Measurements from ENCODE around the gene CPNE6.
A peak's percentile ranks its signal among the peaks of the same experiment; 100 is the strongest.
"Not testable (repeated sequence)": the region's sequence is repeated elsewhere in the genome, so short reads cannot be mapped to it uniquely, and the experiment has no call there.

Gene CPNE6

DNA sequence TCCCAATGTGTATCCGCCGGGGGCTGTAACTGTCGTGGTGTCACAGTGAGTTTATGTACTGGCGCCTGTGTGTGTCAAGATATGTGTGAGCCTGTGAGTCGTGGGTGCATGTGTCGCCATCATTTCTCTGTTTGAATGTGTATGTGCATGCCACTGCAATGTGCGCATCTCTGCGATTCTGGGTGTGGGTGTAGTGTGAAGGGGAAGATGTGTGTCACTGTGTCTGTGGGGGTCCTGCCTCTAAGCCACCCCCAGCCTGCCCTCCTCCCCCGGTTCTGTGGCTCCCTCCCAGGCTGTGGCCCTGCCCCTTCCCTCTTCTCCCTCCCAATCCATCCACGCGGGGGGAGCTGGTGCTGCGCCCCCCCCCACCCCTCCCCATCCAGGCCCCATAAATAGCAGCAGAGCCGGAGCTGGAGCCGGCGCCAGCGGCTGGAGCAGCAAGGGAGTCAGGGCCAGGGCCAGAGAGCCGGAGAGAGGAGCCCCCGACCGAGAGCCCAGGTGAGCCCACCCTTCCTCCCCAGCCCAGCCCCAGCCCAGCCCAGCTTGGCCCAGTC is at the start of gene CPNE6:
CPNE6 (plus strand) TSS at position 419 of the 554 bp plus-strand sequence. CDS start 1,375 bp downstream, outside the sequence.
- Histone ChIP-seq H3K4me1 (ENCODE audit: control insufficient read depth, insufficient read depth, low read length) (peaks cover 16% of the 10 kb centered on the region), H3K9me3 (ENCODE audit: control insufficient read depth in 2 of 2, low read length in 2 of 2) (no peaks in the 10 kb centered on the region), H3K4me3 (ENCODE audit: low read length in 2 of 2) (peak within 1 kb of the TSS in 1 of 2 donors; percentile 47), H3K27ac (ENCODE audit: low read length) (no peak within 1 kb of the TSS), H3K9ac (ENCODE audit: low read length in 2 of 2) (no peak within 1 kb of the TSS), H3K27me3 (ENCODE audit: control insufficient read depth in 1 of 2, insufficient read depth in 2 of 2, low read length in 2 of 2) (peaks cover 0 to 2% of the 10 kb centered on the region in 2 donors), H3K36me3 (ENCODE audit: control insufficient read depth in 2 of 2, insufficient read depth in 2 of 2, low read length in 2 of 2) (no peaks in the 10 kb centered on the region)

DNA sequence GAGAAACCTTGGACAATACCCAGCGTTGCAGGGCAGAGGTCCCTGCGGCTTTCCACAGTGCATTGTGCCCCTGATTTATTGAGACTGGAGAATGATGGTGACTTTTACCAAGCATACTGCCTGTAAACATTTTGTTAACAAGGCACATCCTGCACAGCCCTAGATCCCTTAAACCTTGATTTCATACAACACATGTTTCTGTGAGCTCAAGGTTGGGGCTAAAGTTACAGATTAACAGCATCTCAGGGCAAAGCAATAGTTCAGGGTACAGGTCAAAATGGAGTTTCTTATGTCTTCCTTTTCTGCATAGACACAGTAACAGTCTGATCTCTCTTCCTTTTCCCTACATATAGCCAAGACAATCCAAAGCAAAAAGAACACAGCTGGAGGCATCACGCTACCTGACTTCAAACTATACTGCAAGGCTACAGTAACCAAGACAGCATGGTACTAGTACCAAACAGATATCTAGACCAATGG is 46.4 kb upstream of the CPNE6 start:
- not testable (repeated sequence) for H3K27ac ChIP-seq (ENCODE audit: low read length); H3K36me3 ChIP-seq (ENCODE audit: control insufficient read depth in 2 of 2, insufficient read depth in 2 of 2, low read length in 2 of 2); H3K4me3 ChIP-seq (ENCODE audit: low read length in 2 of 2); H3K9me3 ChIP-seq (ENCODE audit: control insufficient read depth in 2 of 2, low read length in 2 of 2); H3K27me3 ChIP-seq (ENCODE audit: control insufficient read depth in 1 of 2, insufficient read depth in 2 of 2, low read length in 2 of 2); H3K9ac ChIP-seq (ENCODE audit: low read length in 2 of 2); H3K4me1 ChIP-seq (ENCODE audit: control insufficient read depth, insufficient read depth, low read length)

DNA sequence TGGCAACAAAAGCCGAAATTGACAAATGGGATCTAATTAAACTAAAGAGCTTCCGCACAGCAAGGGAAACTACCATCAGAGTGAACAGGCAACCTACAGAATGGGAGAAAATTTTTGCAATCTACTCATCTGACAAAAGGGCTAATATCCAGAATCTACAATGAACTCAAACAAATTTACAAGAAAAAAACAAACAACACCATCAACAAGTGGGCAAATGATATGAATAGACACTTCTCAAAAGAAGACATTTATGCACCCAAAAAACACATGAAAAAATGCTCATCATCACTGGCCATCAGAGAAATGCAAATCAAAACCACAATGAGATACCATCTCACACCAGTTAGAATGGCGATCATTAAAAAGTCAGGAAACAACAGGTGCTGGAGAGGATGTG is 41.7 kb upstream of the CPNE6 start:
- not testable (repeated sequence) for H3K9ac ChIP-seq (ENCODE audit: low read length in 2 of 2); H3K4me3 ChIP-seq (ENCODE audit: low read length in 2 of 2); H3K9me3 ChIP-seq (ENCODE audit: control insufficient read depth in 2 of 2, low read length in 2 of 2); H3K27ac ChIP-seq (ENCODE audit: low read length); H3K27me3 ChIP-seq (ENCODE audit: control insufficient read depth in 1 of 2, insufficient read depth in 2 of 2, low read length in 2 of 2); H3K4me1 ChIP-seq (ENCODE audit: control insufficient read depth, insufficient read depth, low read length); H3K36me3 ChIP-seq (ENCODE audit: control insufficient read depth in 2 of 2, insufficient read depth in 2 of 2, low read length in 2 of 2)

DNA sequence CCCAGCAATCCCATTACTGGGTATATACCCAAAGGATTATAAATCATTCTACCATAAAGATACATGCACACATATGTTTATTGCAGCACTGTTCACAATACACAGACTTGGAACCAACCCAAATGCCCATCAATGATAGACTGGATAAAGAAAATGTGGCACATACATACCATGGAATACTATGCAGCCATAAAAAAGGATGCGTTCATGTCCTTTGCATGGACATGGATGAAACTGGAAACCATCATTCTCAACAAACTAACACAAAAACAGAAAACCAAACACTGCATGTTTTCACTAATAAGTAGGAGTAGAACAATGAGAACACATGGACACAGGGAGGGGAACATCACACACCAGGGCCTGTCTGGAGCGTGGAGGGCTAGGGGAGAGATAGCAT is 40.0 kb upstream of the CPNE6 start:
- not testable (repeated sequence) for H3K4me1 ChIP-seq (ENCODE audit: control insufficient read depth, insufficient read depth, low read length); H3K27me3 ChIP-seq (ENCODE audit: control insufficient read depth in 1 of 2, insufficient read depth in 2 of 2, low read length in 2 of 2); H3K4me3 ChIP-seq (ENCODE audit: low read length in 2 of 2); H3K9me3 ChIP-seq (ENCODE audit: control insufficient read depth in 2 of 2, low read length in 2 of 2); H3K27ac ChIP-seq (ENCODE audit: low read length); H3K36me3 ChIP-seq (ENCODE audit: control insufficient read depth in 2 of 2, insufficient read depth in 2 of 2, low read length in 2 of 2); H3K9ac ChIP-seq (ENCODE audit: low read length in 2 of 2)

DNA sequence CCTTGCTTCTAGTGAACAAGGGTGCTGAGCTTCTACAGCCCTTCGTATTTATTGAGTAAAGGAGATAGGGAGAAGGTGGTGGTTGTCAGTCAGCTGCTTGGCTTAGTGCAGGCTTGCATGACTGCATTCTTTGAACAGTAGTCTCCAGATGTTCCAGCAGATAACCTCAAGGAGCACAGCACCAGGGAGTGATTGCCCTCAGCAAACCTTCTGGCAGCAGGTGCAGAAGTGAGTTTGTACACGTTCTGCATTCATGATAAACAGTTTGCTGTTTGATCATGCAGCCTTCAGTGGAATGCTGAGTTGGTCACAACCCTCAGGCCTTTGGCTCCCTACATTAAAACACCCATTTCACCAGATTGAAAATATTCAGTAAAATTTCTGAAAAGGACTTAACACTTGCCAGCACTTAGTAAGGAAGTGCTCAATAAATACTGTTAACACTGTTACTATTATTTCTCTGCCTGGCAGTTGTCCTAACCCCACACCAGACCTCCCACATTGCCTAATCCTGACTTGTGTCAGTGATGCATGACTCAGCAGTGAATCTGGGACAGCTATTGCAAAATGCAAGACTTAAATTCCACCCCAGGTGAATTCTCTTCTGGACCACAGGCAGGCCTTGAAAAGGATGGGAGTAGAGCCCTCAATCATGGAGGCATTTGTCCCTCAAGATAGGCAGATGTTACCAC is 38.5 kb upstream of the CPNE6 start:
- Histone ChIP-seq H3K27ac (ENCODE audit: low read length) (no peak overlapping the region), H3K4me3 (ENCODE audit: low read length in 2 of 2) (no peak overlapping the region), H3K4me1 (ENCODE audit: control insufficient read depth, insufficient read depth, low read length) (peaks cover 5% of the 10 kb centered on the region), H3K9me3 (ENCODE audit: control insufficient read depth in 2 of 2, low read length in 2 of 2) (no peaks in the 10 kb centered on the region), H3K9ac (ENCODE audit: low read length in 2 of 2) (no peak overlapping the region), H3K36me3 (ENCODE audit: control insufficient read depth in 2 of 2, insufficient read depth in 2 of 2, low read length in 2 of 2) (no peaks in the 10 kb centered on the region), H3K27me3 (ENCODE audit: control insufficient read depth in 1 of 2, insufficient read depth in 2 of 2, low read length in 2 of 2) (no peaks in the 10 kb centered on the region)

DNA sequence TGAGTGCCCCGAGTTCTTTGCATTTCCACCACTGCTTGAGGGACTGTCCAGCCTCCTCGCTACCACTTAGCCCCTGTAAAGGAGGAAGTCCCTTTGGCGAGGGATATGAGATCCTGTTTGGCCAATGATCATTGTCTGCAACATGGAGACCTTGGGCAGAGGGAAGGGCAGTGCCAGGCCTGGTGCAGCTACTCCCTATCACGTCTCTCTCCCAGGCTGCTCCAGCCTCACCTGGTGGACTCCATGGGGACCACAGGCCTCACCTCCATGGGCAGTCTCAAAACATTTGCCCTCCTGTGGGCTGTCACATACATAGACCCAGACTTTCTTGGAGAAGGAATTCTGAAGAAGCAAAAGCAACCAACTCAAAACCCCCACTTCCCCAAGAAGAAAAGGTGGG is 35.6 kb upstream of the CPNE6 start:
- not testable (repeated sequence) for H3K9ac ChIP-seq (ENCODE audit: low read length in 2 of 2); H3K27me3 ChIP-seq (ENCODE audit: control insufficient read depth in 1 of 2, insufficient read depth in 2 of 2, low read length in 2 of 2); H3K36me3 ChIP-seq (ENCODE audit: control insufficient read depth in 2 of 2, insufficient read depth in 2 of 2, low read length in 2 of 2); H3K4me1 ChIP-seq (ENCODE audit: control insufficient read depth, insufficient read depth, low read length); H3K9me3 ChIP-seq (ENCODE audit: control insufficient read depth in 2 of 2, low read length in 2 of 2)
- peak overlapping the region; percentile 87 for H3K27ac ChIP-seq (ENCODE audit: low read length)
- peak overlapping the region; percentile 74 to 82 for H3K4me3 ChIP-seq (ENCODE audit: low read length in 2 of 2)

DNA sequence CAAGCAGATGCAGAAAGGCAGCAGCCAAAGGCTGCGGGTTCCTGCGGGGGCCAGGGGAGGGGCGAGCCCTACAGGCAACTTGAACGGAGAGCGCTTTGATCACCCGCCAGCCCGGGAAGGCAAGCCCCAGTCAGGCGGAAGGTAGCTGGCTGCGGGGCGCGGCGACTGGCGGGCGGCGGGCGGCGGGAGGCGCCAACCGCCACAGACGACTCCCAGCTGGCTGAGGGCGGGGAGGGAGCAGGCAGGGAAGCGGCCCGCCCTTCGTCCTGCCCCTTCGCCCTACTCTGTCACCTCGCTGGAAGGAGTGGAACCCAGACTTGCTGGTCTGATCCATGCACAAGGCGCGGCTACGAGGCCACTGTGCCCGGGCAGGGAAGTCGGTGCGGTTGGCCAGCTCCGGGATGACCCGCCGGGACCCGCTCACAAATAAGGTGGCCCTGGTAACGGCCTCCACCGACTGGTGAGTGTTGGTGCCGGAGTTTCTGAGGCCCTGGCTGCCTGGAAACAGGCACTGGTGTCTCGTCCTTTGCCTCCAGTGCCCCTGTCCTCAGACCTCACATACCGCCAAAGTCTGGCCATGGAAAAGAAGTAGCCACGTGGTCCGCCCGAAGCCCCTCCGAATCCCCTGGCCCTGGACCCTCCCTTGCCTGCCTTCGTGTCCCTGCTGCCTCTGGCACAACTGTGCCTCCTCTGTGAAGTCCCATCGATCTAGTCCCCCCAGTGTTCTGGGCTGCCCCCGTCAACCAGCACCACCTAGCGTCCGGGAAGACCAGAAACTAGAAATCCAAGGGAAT is 35.0 kb upstream of the CPNE6 start:
- no peaks in the 10 kb centered on the region for H3K9me3 ChIP-seq (ENCODE audit: control insufficient read depth in 2 of 2, low read length in 2 of 2)
- H3K27ac ChIP-seq (ENCODE audit: low read length) = peak overlapping the region; percentile 87

DNA sequence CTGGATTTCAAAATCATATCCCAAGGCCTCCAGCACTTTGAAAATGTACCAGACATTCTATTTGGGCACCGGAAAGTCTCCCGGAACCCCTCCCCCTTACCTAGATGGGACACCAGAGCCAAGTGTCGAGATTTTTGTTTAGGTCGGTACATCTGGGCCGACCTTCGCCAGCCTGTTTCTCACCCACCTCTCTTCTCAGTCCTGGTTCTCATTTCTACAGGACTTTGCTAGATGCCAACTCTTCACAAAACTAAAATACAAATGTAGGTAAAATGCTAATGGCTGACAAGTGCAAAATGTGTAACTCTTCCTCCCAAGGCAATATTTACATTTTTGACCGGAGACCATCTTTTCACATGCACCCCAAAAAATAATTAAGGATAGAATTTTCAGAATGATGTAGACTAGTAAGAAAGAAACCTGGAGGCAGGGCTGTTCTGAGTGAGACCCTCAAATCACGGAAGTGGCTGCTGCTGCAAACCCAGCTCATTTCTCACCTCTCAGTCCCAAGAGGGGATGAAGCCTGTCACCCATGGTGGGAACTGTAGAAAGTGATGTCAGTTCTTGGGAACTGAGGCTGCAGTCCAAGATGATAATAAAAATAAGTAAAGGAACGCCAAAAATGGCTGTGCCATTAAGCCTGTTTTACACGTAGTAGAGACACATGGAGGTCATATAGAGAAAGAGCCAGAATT is 34.3 kb upstream of the CPNE6 start:
- H3K36me3 ChIP-seq (ENCODE audit: control insufficient read depth in 2 of 2, insufficient read depth in 2 of 2, low read length in 2 of 2); H3K9me3 ChIP-seq (ENCODE audit: control insufficient read depth in 2 of 2, low read length in 2 of 2); H3K27me3 ChIP-seq (ENCODE audit: control insufficient read depth in 1 of 2, insufficient read depth in 2 of 2, low read length in 2 of 2); H3K4me1 ChIP-seq (ENCODE audit: control insufficient read depth, insufficient read depth, low read length): not testable (repeated sequence)
- H3K27ac ChIP-seq (ENCODE audit: low read length) = peak overlapping the region; percentile 87
- peak overlapping the region; percentile 74 to 82 for H3K4me3 ChIP-seq (ENCODE audit: low read length in 2 of 2)
- H3K9ac ChIP-seq (ENCODE audit: low read length in 2 of 2) = peak overlapping the region; percentile 58 to 75

More for the DNA sequence above, 35.0 kb upstream of the CPNE6 start:
- Histone ChIP-seq H3K4me3 (ENCODE audit: low read length in 2 of 2) (peak overlapping the region; percentile 74 to 82), H3K4me1 (ENCODE audit: control insufficient read depth, insufficient read depth, low read length) (peaks cover 5% of the 10 kb centered on the region), H3K27me3 (ENCODE audit: control insufficient read depth in 1 of 2, insufficient read depth in 2 of 2, low read length in 2 of 2) (no peaks in the 10 kb centered on the region), H3K36me3 (ENCODE audit: control insufficient read depth in 2 of 2, insufficient read depth in 2 of 2, low read length in 2 of 2) (no peaks in the 10 kb centered on the region), H3K9ac (ENCODE audit: low read length in 2 of 2) (peak overlapping the region; percentile 58 to 75)

DNA sequence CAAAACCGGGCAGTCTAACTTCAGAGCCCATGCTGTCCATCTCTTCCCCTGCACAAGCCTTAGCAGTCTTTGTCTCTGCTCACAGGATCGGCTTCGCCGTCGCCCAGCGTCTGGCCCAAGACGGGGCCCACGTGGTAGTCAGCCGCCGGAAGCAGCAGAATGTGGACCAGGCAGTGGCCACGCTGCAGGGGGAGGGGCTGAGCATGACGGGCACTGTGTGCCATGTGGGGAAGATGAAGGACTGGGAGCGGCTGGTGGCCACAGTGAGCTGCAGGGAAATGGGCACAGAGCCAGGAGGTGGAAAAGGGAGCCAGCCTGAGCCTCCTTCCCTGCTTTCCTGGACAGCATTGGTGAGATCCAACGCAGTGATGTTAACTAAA is 33.7 kb upstream of the CPNE6 start:
- H3K36me3 ChIP-seq (ENCODE audit: control insufficient read depth in 2 of 2, insufficient read depth in 2 of 2, low read length in 2 of 2) = no peaks in the 10 kb centered on the region
- H3K9me3 ChIP-seq (ENCODE audit: control insufficient read depth in 2 of 2, low read length in 2 of 2) = no peaks in the 10 kb centered on the region
- H3K4me3 ChIP-seq (ENCODE audit: low read length in 2 of 2) = no peak overlapping the region
- H3K27me3 ChIP-seq (ENCODE audit: control insufficient read depth in 1 of 2, insufficient read depth in 2 of 2, low read length in 2 of 2) = no peaks in the 10 kb centered on the region
- no peak overlapping the region for H3K27ac ChIP-seq (ENCODE audit: low read length)
- H3K9ac ChIP-seq (ENCODE audit: low read length in 2 of 2) = no peak overlapping the region
- peaks cover 5% of the 10 kb centered on the region for H3K4me1 ChIP-seq (ENCODE audit: control insufficient read depth, insufficient read depth, low read length)

DNA sequence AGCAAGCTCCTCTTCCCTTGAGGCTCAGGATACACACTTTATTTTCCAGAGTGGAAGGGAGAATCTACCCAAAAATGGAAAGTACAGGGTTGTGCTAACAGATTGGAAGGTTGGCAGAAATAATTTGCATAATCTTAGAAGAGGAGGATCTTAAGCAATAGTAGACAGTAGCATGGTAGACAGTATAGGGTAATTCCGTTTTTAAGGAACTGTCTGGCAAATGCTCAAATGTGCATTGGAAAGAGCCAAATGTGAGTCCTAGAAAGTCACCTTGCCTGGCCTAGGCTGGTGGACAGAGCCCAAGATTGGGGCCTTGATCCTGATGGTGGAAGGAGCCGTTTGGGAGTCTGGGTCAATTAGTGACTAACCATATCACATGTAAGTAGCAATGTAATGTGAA is 32.7 kb upstream of the CPNE6 start:
- H3K9me3 ChIP-seq (ENCODE audit: control insufficient read depth in 2 of 2, low read length in 2 of 2) = no peaks in the 10 kb centered on the region
- H3K36me3 ChIP-seq (ENCODE audit: control insufficient read depth in 2 of 2, insufficient read depth in 2 of 2, low read length in 2 of 2) = no peaks in the 10 kb centered on the region
- no peak overlapping the region for H3K27ac ChIP-seq (ENCODE audit: low read length)
- H3K27me3 ChIP-seq (ENCODE audit: control insufficient read depth in 1 of 2, insufficient read depth in 2 of 2, low read length in 2 of 2) = no peaks in the 10 kb centered on the region
- no peak overlapping the region for H3K4me3 ChIP-seq (ENCODE audit: low read length in 2 of 2)
- no peak overlapping the region for H3K9ac ChIP-seq (ENCODE audit: low read length in 2 of 2)
- peaks cover 5% of the 10 kb centered on the region for H3K4me1 ChIP-seq (ENCODE audit: control insufficient read depth, insufficient read depth, low read length)
